ENCODE measurements around the gene ALDH3B1. TPM values are rescaled to one million over a fixed set of nuclear protein-coding genes. Genes with fewer than 3 reads are reported as not detected.
"Not testable (repeated sequence)": the region's sequence is repeated elsewhere in the genome, so short reads cannot be mapped to it uniquely, and the experiment has no call there.

The ALDH3B1 gene
- total RNA-seq, result 1.0 and 1.3 TPM in 2 replicates

- peak in 1 of 2 donors; percentile 16 for DNase-seq (ENCODE audit: low read depth in 2 of 2)
Observed at GRCh38 chr11:68010090-68011041, at the start of gene ALDH3B1. Gene ALDH3B1, plus strand, starts transcription at chr11:68010327. Its CDS starts 4,971 bp downstream, at chr11:68015298.

- not testable (repeated sequence) for DNase-seq (ENCODE audit: low read depth in 2 of 2)
Observed at GRCh38 chr11:67963217-67963616, 46.9 kb upstream of the ALDH3B1 start.

- not testable (repeated sequence) for DNase-seq (ENCODE audit: low read depth in 2 of 2)
Observed at GRCh38 chr11:67963879-67964278, 46.2 kb upstream of the ALDH3B1 start.

- not testable (repeated sequence) for DNase-seq (ENCODE audit: low read depth in 2 of 2)
Observed at GRCh38 chr11:67964746-67965145, 45.4 kb upstream of the ALDH3B1 start.

- not testable (repeated sequence) for DNase-seq (ENCODE audit: low read depth in 2 of 2)
Observed at GRCh38 chr11:67965830-67966348, 44.2 kb upstream of the ALDH3B1 start.

- not testable (repeated sequence) for DNase-seq (ENCODE audit: low read depth in 2 of 2)
Observed at GRCh38 chr11:67974746-67975145, 35.4 kb upstream of the ALDH3B1 start.

- DNase-seq (ENCODE audit: low read depth in 2 of 2), result not testable (repeated sequence)
Observed at GRCh38 chr11:67978766-67979418, 31.2 kb upstream of the ALDH3B1 start.

GRCh38 chr11:67981226-67981625, 28.9 kb upstream of the ALDH3B1 start:
- DNase-seq (ENCODE audit: low read depth in 2 of 2), result not testable (repeated sequence)

GRCh38 chr11:67982255-67982857, 27.8 kb upstream of the ALDH3B1 start:
- DNase-seq (ENCODE audit: low read depth in 2 of 2), result not testable (repeated sequence)

- DNase-seq (ENCODE audit: low read depth in 2 of 2), result no peak
Observed at GRCh38 chr11:67983951-67984350, 26.2 kb upstream of the ALDH3B1 start.

- not testable (repeated sequence) for DNase-seq (ENCODE audit: low read depth in 2 of 2)
Observed at GRCh38 chr11:67985302-67985701, 24.8 kb upstream of the ALDH3B1 start.

- DNase-seq (ENCODE audit: low read depth in 2 of 2), result not testable (repeated sequence)
Observed at GRCh38 chr11:67990546-67991346, 19.4 kb upstream of the ALDH3B1 start.

- not testable (repeated sequence) for DNase-seq (ENCODE audit: low read depth in 2 of 2)
Observed at GRCh38 chr11:67991347-67992121, 18.6 kb upstream of the ALDH3B1 start.

GRCh38 chr11:67993821-67994220, 16.3 kb upstream of the ALDH3B1 start:
- DNase-seq (ENCODE audit: low read depth in 2 of 2), result peak in 1 of 2 donors; percentile 26

- not testable (repeated sequence) for DNase-seq (ENCODE audit: low read depth in 2 of 2)
Observed at GRCh38 chr11:67994387-67994786, 15.7 kb upstream of the ALDH3B1 start.

- DNase-seq (ENCODE audit: low read depth in 2 of 2), result not testable (repeated sequence)
Observed at GRCh38 chr11:67995129-67995528, 15.0 kb upstream of the ALDH3B1 start.

- DNase-seq (ENCODE audit: low read depth in 2 of 2), result not testable (repeated sequence)
Observed at GRCh38 chr11:67995579-67995978, 14.5 kb upstream of the ALDH3B1 start.

GRCh38 chr11:67996051-67996450, 14.1 kb upstream of the ALDH3B1 start:
- no peak for DNase-seq (ENCODE audit: low read depth in 2 of 2)

GRCh38 chr11:67996622-67997474, 13.3 kb upstream of the ALDH3B1 start:
- DNase-seq (ENCODE audit: low read depth in 2 of 2), result no peak

Data from dermis microvascular lymphatic vessel endothelial cell (primary cell).